GM21360 (cell line): Measurements from ENCODE around the gene TRPM2.

ENCODE experiments used
- ATAC-seq: cut with Tn5 transposase; IDR thresholded peaks from one replicate; pipeline ENCODE4 v1.9.1; 2021; ENCODE audit warnings: mild to moderate bottlenecking, moderate library complexity; ENCODE audit not compliant: unreplicated experiment

The TRPM2 gene

GRCh38 chr21:44370786-44371410, 17.5 kb downstream of the TRPM2 start:
- ATAC-seq = no peak

GRCh38 chr21:44371596-44371995, 18.2 kb downstream of the TRPM2 start:
- no peak for ATAC-seq

- ATAC-seq = no peak
These were observed 19.2 kb downstream of the TRPM2 start for GRCh38 chr21:44372616-44373015.

- no peak for ATAC-seq
These were observed 21.3 kb downstream of the TRPM2 start for GRCh38 chr21:44374601-44375280.

- ATAC-seq = no peak
These were observed 21.8 kb downstream of the TRPM2 start for GRCh38 chr21:44375281-44375651.

- no peak for ATAC-seq
These were observed 22.4 kb downstream of the TRPM2 start for GRCh38 chr21:44375761-44376241.

- no peak for ATAC-seq
These were observed 23.2 kb downstream of the TRPM2 start for GRCh38 chr21:44376606-44377005.

- no peak for ATAC-seq
These were observed 23.9 kb downstream of the TRPM2 start for GRCh38 chr21:44377201-44377921.

GRCh38 chr21:44377922-44378645, 24.7 kb downstream of the TRPM2 start:
- ATAC-seq = no peak

- no peak for ATAC-seq
These were observed 25.5 kb downstream of the TRPM2 start for GRCh38 chr21:44378646-44379514.

GRCh38 chr21:44379515-44379848, 26.1 kb downstream of the TRPM2 start:
- ATAC-seq = no peak

GRCh38 chr21:44379991-44380865, 26.8 kb downstream of the TRPM2 start:
- no peak for ATAC-seq

GRCh38 chr21:44380876-44381275, 27.5 kb downstream of the TRPM2 start:
- ATAC-seq = no peak

- no peak for ATAC-seq
These were observed 28.5 kb downstream of the TRPM2 start for GRCh38 chr21:44381874-44382273.

GRCh38 chr21:44382536-44382935, 29.1 kb downstream of the TRPM2 start:
- no peak for ATAC-seq

GRCh38 chr21:44383216-44383615, 29.8 kb downstream of the TRPM2 start:
- ATAC-seq = no peak

GRCh38 chr21:44384968-44385367, 31.5 kb downstream of the TRPM2 start:
- ATAC-seq = no peak

GRCh38 chr21:44389335-44389734, 35.9 kb downstream of the TRPM2 start:
- no peak for ATAC-seq

- no peak for ATAC-seq
These were observed 37.5 kb downstream of the TRPM2 start for GRCh38 chr21:44390886-44391285.
